ENCODE results near the gene FHIP1A. TPM values are rescaled to one million over a fixed set of nuclear protein-coding genes. Genes with fewer than 3 reads are reported as not detected.

FHIP1A gene
- total RNA-seq, 1 donor from 2014 or later, result 11.5 TPM

DNA sequence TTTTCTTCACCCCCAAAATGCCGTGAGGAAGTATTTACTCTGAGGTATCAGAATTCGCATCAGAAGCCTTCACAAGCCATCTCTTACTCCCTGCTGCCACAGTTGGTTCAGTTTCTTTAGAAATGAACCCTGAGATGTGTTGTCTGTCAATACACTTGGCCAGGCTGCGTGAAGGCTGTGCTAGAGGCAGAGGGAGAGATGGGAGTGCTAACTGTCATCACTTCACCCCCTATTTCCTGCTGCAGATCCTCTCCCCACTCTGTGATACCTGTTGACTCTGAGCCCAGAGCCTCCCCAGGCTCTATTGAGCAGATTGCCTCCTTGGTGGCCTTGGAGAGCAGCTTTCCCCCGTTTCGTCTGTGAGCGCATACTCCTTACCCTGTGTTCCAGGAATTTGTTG lies 34.8 kb downstream of the FHIP1A start:
- TF ChIP-seq, protein P1, sequence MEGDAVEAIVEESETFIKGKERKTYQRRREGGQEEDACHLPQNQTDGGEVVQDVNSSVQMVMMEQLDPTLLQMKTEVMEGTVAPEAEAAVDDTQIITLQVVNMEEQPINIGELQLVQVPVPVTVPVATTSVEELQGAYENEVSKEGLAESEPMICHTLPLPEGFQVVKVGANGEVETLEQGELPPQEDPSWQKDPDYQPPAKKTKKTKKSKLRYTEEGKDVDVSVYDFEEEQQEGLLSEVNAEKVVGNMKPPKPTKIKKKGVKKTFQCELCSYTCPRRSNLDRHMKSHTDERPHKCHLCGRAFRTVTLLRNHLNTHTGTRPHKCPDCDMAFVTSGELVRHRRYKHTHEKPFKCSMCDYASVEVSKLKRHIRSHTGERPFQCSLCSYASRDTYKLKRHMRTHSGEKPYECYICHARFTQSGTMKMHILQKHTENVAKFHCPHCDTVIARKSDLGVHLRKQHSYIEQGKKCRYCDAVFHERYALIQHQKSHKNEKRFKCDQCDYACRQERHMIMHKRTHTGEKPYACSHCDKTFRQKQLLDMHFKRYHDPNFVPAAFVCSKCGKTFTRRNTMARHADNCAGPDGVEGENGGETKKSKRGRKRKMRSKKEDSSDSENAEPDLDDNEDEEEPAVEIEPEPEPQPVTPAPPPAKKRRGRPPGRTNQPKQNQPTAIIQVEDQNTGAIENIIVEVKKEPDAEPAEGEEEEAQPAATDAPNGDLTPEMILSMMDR (IDR thresholded peaks at IDR 0.05; ENCODE audit: insufficient read depth, low read length, poor library complexity, severe bottlenecking), result no peak
- no peak overlapping the region for H3K4me3 ChIP-seq (ENCODE audit: low read depth, low read length)

DNA sequence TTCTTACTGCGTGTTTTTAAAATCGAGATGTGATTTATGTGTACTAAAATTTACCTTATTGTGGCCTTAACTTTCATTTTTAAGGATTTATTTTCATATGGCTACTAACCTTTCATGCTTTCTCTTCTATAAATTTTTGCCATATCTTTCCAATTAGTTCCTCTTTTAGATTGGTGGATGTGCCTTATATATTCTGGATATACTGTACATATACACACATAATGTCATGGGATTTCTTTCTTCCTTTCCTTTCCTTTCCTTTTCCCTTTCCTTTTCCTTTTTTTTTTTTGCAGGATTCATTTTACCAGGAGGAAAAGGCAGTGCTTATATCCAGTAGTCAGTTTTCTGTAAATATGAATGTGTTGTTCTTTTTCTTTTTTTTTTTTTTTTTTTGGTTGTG lies 37.2 kb downstream of the FHIP1A start:
- DNase-seq (ENCODE audit: low read depth), result no peak
- Histone ChIP-seq H3K36me3 (ENCODE audit: control insufficient read depth, insufficient read depth, low read length) (no peaks in the 10 kb centered on the region), H3K4me3 (ENCODE audit: low read depth, low read length) (no peak overlapping the region), H3K27me3 (ENCODE audit: control insufficient read depth, insufficient read depth, low read length) (no peaks in the 10 kb centered on the region)
- TF ChIP-seq, protein P1 (IDR thresholded peaks at IDR 0.05; ENCODE audit: insufficient read depth, low read length, poor library complexity, severe bottlenecking), result no peak

More for the DNA sequence above, 34.8 kb downstream of the FHIP1A start:
- H3K36me3 ChIP-seq (ENCODE audit: control insufficient read depth, insufficient read depth, low read length), result no peaks in the 10 kb centered on the region
- H3K27me3 ChIP-seq (ENCODE audit: control insufficient read depth, insufficient read depth, low read length), result no peaks in the 10 kb centered on the region
- DNase-seq (ENCODE audit: low read depth), result no peak

DNA sequence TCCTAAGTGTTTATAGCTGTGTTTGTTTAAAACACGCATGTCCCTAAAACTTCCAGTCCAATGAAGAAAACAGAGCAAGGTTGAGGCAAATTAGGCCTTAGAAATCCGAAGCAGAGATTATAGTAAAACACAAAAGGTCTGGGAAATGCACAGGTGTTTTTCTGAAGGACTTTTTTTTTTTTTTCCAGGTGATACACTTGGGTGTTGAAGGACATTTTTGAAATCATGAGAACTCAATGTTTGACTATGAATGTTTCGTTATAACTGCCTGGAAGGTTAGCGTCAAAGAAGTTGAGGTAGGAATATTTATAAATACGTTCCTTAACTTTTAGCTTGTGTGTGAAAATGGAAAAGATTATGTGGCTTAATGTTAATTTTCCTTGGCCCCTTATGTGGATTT lies 45.5 kb downstream of the FHIP1A start:
- Histone ChIP-seq H3K4me3 (ENCODE audit: low read depth, low read length) (no peak overlapping the region), H3K27me3 (ENCODE audit: control insufficient read depth, insufficient read depth, low read length) (no peaks in the 10 kb centered on the region), H3K36me3 (ENCODE audit: control insufficient read depth, insufficient read depth, low read length) (no peaks in the 10 kb centered on the region)
- TF ChIP-seq, protein P1 (IDR thresholded peaks at IDR 0.05; ENCODE audit: insufficient read depth, low read length, poor library complexity, severe bottlenecking), result no peak
- no peak for DNase-seq (ENCODE audit: low read depth)

DNA sequence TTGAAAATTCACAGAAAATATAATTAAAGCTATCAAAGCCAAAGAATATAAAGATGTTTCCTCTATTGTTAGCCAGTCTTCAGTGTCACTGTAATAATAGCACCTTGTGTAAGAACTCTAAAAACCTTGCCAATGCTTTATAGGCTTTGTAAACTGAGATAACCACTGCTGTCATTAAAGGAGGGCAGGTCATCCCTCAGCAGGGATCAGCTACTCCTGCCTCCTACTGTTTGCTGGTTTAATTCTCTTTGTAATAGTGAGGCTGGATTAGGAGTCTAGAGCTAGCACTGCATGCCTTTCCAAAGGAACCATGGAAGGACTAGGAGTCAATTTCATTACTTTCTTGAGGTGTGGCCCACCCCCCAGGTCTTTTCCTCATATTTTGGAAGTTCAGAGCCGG lies 46.2 kb downstream of the FHIP1A start:
- Histone ChIP-seq H3K36me3 (ENCODE audit: control insufficient read depth, insufficient read depth, low read length) (no peaks in the 10 kb centered on the region), H3K4me3 (ENCODE audit: low read depth, low read length) (no peak overlapping the region), H3K27me3 (ENCODE audit: control insufficient read depth, insufficient read depth, low read length) (no peaks in the 10 kb centered on the region)
- no peak for DNase-seq (ENCODE audit: low read depth)
- TF ChIP-seq, protein P1 (IDR thresholded peaks at IDR 0.05; ENCODE audit: insufficient read depth, low read length, poor library complexity, severe bottlenecking), result no peak

DNA sequence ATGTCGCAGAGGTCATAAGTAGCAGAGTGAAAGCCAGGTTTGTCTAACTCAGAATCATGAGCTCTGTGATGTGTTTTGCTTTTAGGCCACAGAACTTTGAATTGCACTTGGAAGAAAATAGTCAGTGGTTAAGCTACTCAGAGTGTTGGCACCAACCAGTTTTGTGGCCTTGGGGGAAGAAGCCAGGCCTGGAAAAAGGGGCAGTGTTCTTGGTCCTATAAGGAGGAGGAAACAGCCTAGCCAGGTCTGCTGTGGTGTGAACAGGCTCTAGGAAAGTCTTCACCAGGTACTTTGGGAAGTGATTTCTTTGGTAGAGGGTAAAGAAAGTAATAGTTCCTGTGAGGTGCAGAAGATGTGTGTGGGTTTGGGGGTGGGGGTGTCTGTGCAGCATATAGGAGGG lies 49.2 kb downstream of the FHIP1A start:
- no peak overlapping the region for H3K4me3 ChIP-seq (ENCODE audit: low read depth, low read length)
- H3K27me3 ChIP-seq (ENCODE audit: control insufficient read depth, insufficient read depth, low read length), result no peaks in the 10 kb centered on the region
- TF ChIP-seq, protein P1 (IDR thresholded peaks at IDR 0.05; ENCODE audit: insufficient read depth, low read length, poor library complexity, severe bottlenecking), result no peak
- DNase-seq (ENCODE audit: low read depth), result no peak
- no peaks in the 10 kb centered on the region for H3K36me3 ChIP-seq (ENCODE audit: control insufficient read depth, insufficient read depth, low read length)

Other genes starting within 250 kb of the FHIP1A start
- not detected in 2 replicates for gene PRSS48, start 132.0 kb upstream of the FHIP1A start, total RNA-seq
- 23.0 and 26.0 TPM in 2 replicates for gene SH3D19, start 83.6 kb upstream of the FHIP1A start, total RNA-seq

Measured in kidney epithelial cell (primary cell).